ENCODE results near the gene PTPRM. TPM values are rescaled to one million over a fixed set of nuclear protein-coding genes. Genes with fewer than 3 reads are reported as not detected.

The PTPRM gene
- total RNA-seq, 1 donor from 2014 or later = 131 TPM

DNA sequence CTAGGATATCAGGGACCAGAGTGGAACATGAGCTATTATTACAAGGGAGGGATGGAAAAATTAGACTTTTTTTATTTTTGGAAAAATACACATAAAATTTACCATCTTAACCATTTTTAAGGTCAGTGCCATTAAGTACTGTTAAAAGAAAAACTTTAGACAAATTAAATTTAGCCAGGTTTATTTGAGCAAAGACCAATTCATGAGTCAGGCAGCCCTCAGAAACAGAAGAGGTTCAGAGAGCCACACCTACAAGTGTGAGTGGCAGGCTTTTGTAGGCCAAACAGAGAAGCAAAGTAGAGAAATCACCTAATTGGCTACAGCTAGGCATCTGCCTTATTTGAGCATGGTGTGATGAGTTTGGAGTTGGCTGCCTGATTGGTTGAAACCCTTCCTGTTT, 740.8 kb downstream of the PTPRM start:
- peaks cover 6% of the 10 kb centered on the region for H3K4me1 Mint-ChIP-seq (ENCODE audit: low read depth)

GRCh38 chr18:8313043-8313442, 745.9 kb downstream of the PTPRM start:
- TF ChIP-seq, protein P1, sequence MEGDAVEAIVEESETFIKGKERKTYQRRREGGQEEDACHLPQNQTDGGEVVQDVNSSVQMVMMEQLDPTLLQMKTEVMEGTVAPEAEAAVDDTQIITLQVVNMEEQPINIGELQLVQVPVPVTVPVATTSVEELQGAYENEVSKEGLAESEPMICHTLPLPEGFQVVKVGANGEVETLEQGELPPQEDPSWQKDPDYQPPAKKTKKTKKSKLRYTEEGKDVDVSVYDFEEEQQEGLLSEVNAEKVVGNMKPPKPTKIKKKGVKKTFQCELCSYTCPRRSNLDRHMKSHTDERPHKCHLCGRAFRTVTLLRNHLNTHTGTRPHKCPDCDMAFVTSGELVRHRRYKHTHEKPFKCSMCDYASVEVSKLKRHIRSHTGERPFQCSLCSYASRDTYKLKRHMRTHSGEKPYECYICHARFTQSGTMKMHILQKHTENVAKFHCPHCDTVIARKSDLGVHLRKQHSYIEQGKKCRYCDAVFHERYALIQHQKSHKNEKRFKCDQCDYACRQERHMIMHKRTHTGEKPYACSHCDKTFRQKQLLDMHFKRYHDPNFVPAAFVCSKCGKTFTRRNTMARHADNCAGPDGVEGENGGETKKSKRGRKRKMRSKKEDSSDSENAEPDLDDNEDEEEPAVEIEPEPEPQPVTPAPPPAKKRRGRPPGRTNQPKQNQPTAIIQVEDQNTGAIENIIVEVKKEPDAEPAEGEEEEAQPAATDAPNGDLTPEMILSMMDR (IDR thresholded peaks at IDR 0.05) = no peak
- Mint-ChIP-seq H3K27me3 (ENCODE audit: low read depth) (no peaks in the 10 kb centered on the region), H3K27ac (ENCODE audit: unreplicated experiment) (no peak overlapping the region), H3K4me1 (ENCODE audit: low read depth) (no peaks in the 10 kb centered on the region), H3K4me3 (ENCODE audit: unreplicated experiment) (no peak overlapping the region), H3K36me3 (ENCODE audit: low read depth) (peaks cover 22% of the 10 kb centered on the region), H3K9me3 (ENCODE audit: low read depth) (no peaks in the 10 kb centered on the region)
- no peak for DNase-seq (ENCODE audit: low spot score)

More for the DNA sequence above, 740.8 kb downstream of the PTPRM start:
- Mint-ChIP-seq H3K27me3 (ENCODE audit: low read depth) (no peaks in the 10 kb centered on the region), H3K9me3 (ENCODE audit: low read depth) (no peaks in the 10 kb centered on the region), H3K36me3 (ENCODE audit: low read depth) (peaks cover 9% of the 10 kb centered on the region), H3K4me3 (ENCODE audit: unreplicated experiment) (no peak overlapping the region), H3K27ac (ENCODE audit: unreplicated experiment) (no peak overlapping the region)
- TF ChIP-seq, protein P1 (IDR thresholded peaks at IDR 0.05) = no peak
- DNase-seq (ENCODE audit: low spot score) = no peak

GRCh38 chr18:8314124-8314523, 747.0 kb downstream of the PTPRM start:
- no peaks in the 10 kb centered on the region for H3K9me3 Mint-ChIP-seq (ENCODE audit: low read depth)
- H3K36me3 Mint-ChIP-seq (ENCODE audit: low read depth) = peaks cover 23% of the 10 kb centered on the region
- H3K27me3 Mint-ChIP-seq (ENCODE audit: low read depth) = no peaks in the 10 kb centered on the region
- H3K4me1 Mint-ChIP-seq (ENCODE audit: low read depth) = no peaks in the 10 kb centered on the region
- H3K4me3 Mint-ChIP-seq (ENCODE audit: unreplicated experiment) = no peak overlapping the region
- no peak overlapping the region for H3K27ac Mint-ChIP-seq (ENCODE audit: unreplicated experiment)
- no peak for DNase-seq (ENCODE audit: low spot score)
- TF ChIP-seq, protein P1 (IDR thresholded peaks at IDR 0.05) = no peak

DNA sequence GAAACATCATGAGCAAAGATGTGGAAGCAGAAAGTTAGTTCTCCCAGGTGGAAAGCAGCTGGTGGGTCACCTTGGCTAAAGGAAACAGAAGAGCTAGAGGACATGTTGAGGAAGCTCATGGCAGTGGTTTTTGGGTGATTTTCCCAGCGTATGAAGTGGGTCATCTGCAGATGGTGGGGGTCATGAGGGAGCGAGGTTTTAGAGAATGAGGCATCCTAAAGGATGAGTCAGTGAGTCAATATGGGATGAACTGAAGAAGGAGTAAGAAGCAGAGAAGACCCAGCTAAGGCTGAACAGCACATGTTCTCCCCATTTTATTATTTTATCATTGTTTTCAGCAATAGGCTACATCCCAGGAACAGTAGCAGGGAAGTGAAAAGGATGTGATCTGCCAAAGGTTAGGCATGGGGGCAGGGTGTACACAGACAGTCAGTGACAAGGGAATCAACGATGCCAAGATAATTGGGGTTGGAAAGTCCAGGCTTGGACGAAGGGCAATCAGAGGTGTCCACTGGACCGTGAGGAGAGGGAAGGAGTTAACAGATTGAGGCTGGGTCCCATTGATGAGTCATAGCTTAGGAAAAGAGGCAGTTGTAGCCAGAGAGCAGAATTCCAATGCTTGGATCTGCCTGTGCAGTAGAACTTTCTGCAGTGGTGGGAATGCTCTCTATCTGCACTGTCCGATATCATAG, 752.8 kb downstream of the PTPRM start:
- peaks cover 2% of the 10 kb centered on the region for H3K4me1 Mint-ChIP-seq (ENCODE audit: low read depth)
- no peaks in the 10 kb centered on the region for H3K9me3 Mint-ChIP-seq (ENCODE audit: low read depth)
- H3K27ac Mint-ChIP-seq (ENCODE audit: unreplicated experiment) = no peak overlapping the region
- no peak for DNase-seq (ENCODE audit: low spot score)
- H3K36me3 Mint-ChIP-seq (ENCODE audit: low read depth) = peaks cover 23% of the 10 kb centered on the region
- H3K27me3 Mint-ChIP-seq (ENCODE audit: low read depth) = no peaks in the 10 kb centered on the region
- TF ChIP-seq, protein P1 (IDR thresholded peaks at IDR 0.05) = no peak
- no peak overlapping the region for H3K4me3 Mint-ChIP-seq (ENCODE audit: unreplicated experiment)

- peaks cover 9% of the 10 kb centered on the region for H3K4me1 Mint-ChIP-seq (ENCODE audit: low read depth)
- H3K36me3 Mint-ChIP-seq (ENCODE audit: low read depth) = peaks cover 18% of the 10 kb centered on the region
- no peak overlapping the region for H3K27ac Mint-ChIP-seq (ENCODE audit: unreplicated experiment)
- H3K9me3 Mint-ChIP-seq (ENCODE audit: low read depth) = peaks cover 3% of the 10 kb centered on the region
- no peak overlapping the region for H3K4me3 Mint-ChIP-seq (ENCODE audit: unreplicated experiment)
- TF ChIP-seq, protein P1 (IDR thresholded peaks at IDR 0.05) = no peak
- no peaks in the 10 kb centered on the region for H3K27me3 Mint-ChIP-seq (ENCODE audit: low read depth)
- no peak for DNase-seq (ENCODE audit: low spot score)
Measured at GRCh38 chr18:8322486-8322885, 755.4 kb downstream of the PTPRM start.
